Cortex of kidney (tissue), 1 donor: ENCODE data around the gene NELL2.

ENCODE experiments used
- DNase-seq: peaks from one replicate; lab custom pipeline; 2025; lab: John Stamatoyannopoulos, UW

The NELL2 gene

GRCh38 chr12:44462729-44463128 lies 413.4 kb downstream of the NELL2 start:
- DNase-seq = no peak

- DNase-seq = no peak
Observed at GRCh38 chr12:44460261-44460660, 415.9 kb downstream of the NELL2 start.

- no peak for DNase-seq
Observed at GRCh38 chr12:44459569-44459968, 416.5 kb downstream of the NELL2 start.
